Measurements from ENCODE around the gene SDR42E2.
"Not testable (repeated sequence)": the region's sequence is repeated elsewhere in the genome, so short reads cannot be mapped to it uniquely, and the experiment has no call there.

SDR42E2 gene

DNA sequence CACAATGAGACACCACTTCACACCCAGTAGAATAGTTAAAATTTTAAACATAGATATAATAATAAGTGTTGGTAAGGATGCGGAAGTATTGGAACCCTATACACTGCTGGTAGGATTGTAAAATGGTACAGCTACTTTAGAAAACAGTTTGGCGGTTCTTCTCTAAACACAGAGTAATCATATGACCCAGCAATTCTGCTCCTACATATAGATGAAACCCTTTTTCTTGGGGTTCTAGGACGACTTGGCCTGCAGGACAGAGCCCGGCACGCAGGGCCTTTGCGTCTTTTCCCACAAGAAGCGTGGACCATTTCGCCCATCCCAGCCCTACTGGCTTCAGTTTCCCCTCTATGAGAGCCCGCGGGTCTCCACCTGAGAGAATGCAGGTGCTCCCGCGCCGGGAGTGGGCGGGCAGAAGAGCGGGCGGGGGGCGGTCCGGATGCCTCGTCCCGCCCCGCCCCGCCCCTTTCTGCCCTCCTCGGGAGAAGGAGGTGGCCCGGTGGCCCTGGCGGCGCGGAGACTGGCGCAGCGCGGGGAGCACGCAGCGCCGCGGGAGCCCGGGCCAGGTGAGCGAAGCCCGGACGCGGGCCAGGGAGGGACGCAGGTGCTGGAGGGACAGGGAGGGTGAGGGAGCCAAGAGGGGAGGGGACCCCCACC, at the start of gene SDR42E2:
TSS of gene SDR42E2 (plus strand) at position 508 of the 657 bp plus-strand sequence. CDS start 3,077 bp downstream, outside the sequence.
- Histone ChIP-seq H3K4me1 (ENCODE audit: control insufficient read depth, insufficient read depth, low read length, unreplicated experiment) (no peaks in the 10 kb centered on the region), H3K27me3 (ENCODE audit: insufficient read depth, low read length) (peaks cover 48% of the 10 kb centered on the region), H3K36me3 (ENCODE audit: insufficient read depth, low read length) (no peaks in the 10 kb centered on the region), H3K79me2 (ENCODE audit: control insufficient read depth, insufficient read depth, low read length, unreplicated experiment) (no peaks in the 10 kb centered on the region), H3K27ac (ENCODE audit: low read depth, low read length) (no peak within 1 kb of the TSS), H3K4me3 (ENCODE audit: low read depth, low read length) (no peak within 1 kb of the TSS), H2AFZ (ENCODE audit: low read length, unreplicated experiment) (no peak within 1 kb of the TSS)

- Histone ChIP-seq H3K36me3 (ENCODE audit: insufficient read depth, low read length) (no peaks in the 10 kb centered on the region), H2AFZ (ENCODE audit: low read length, unreplicated experiment) (no peak overlapping the region), H3K27me3 (ENCODE audit: insufficient read depth, low read length) (peaks cover 14% of the 10 kb centered on the region), H3K4me1 (ENCODE audit: control insufficient read depth, insufficient read depth, low read length, unreplicated experiment) (no peaks in the 10 kb centered on the region), H3K79me2 (ENCODE audit: control insufficient read depth, insufficient read depth, low read length, unreplicated experiment) (no peaks in the 10 kb centered on the region), H3K4me3 (ENCODE audit: low read depth, low read length) (no peak overlapping the region), H3K27ac (ENCODE audit: low read depth, low read length) (no peak overlapping the region)
These were observed 46.1 kb upstream of the SDR42E2 start for GRCh38 chr16:22116095-22116700.

DNA sequence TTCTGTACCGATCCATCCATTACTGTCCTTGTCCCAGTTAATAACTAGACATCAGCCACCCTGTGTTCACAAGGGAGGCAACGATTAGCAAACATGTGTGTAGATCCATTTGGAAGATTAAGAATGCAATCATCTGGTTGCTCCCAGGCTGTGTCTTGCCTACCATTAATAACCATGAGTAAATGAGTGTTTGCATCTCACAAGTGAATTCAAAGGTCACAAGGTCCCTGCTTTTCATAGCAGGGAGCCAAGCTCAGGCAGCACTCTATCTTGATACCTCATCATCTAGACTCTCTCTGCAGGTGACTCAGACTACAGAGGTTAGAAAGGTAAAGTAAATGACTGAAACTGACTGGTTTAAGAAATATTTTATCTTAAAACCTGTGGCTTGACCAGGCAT, 44.7 kb upstream of the SDR42E2 start:
- H3K4me3 ChIP-seq (ENCODE audit: low read depth, low read length), result no peak overlapping the region
- H2AFZ ChIP-seq (ENCODE audit: low read length, unreplicated experiment), result no peak overlapping the region
- H3K27me3 ChIP-seq (ENCODE audit: insufficient read depth, low read length), result peaks cover 16% of the 10 kb centered on the region
- H3K27ac ChIP-seq (ENCODE audit: low read depth, low read length), result no peak overlapping the region
- no peaks in the 10 kb centered on the region for H3K4me1 ChIP-seq (ENCODE audit: control insufficient read depth, insufficient read depth, low read length, unreplicated experiment)
- no peaks in the 10 kb centered on the region for H3K79me2 ChIP-seq (ENCODE audit: control insufficient read depth, insufficient read depth, low read length, unreplicated experiment)
- no peaks in the 10 kb centered on the region for H3K36me3 ChIP-seq (ENCODE audit: insufficient read depth, low read length)

DNA sequence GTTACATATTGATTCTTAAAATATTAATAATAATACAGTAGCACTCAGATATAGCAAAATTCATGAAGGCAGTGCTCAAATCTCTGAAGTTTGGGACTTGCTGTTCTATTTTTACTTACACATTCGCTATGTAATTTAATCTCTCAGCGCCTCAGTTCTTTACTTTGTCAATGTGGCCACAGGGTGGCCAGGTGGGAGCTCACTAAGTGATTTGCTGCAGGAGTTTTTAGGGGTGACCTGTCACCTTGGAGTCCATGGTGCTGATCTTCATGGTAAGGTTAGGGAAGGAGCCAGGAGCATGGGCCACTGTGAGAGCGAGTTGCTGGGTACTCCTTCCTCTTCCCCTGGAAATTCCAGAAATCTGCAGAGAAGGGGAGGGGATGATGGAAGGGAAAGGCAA, 41.9 kb upstream of the SDR42E2 start:
- Histone ChIP-seq H3K36me3 (ENCODE audit: insufficient read depth, low read length) (no peaks in the 10 kb centered on the region), H3K4me1 (ENCODE audit: control insufficient read depth, insufficient read depth, low read length, unreplicated experiment) (no peaks in the 10 kb centered on the region), H3K79me2 (ENCODE audit: control insufficient read depth, insufficient read depth, low read length, unreplicated experiment) (no peaks in the 10 kb centered on the region), H3K27me3 (ENCODE audit: insufficient read depth, low read length) (peaks cover 12% of the 10 kb centered on the region), H3K27ac (ENCODE audit: low read depth, low read length) (no peak overlapping the region), H3K4me3 (ENCODE audit: low read depth, low read length) (no peak overlapping the region), H2AFZ (ENCODE audit: low read length, unreplicated experiment) (no peak overlapping the region)

DNA sequence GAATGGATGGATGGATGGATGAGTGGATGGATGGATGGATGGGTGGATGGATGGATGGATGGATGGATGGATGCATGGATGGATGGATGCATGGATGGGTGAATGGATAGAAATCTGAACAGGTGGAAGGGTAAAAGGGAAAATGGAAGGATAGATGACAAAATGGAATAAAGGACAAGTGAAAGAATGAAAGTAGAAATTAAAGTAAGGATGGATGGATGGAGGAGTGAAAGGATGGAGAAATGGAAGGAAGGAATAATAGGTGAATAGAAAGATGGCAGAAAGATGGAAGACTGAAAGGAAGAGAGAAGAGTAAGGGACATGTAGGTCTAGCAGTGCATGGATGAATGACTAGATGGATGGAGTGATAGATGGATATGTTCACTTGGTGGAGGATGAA, 40.1 kb upstream of the SDR42E2 start:
- Histone ChIP-seq H3K4me1 (ENCODE audit: control insufficient read depth, insufficient read depth, low read length, unreplicated experiment) (no peaks in the 10 kb centered on the region), H3K27me3 (ENCODE audit: insufficient read depth, low read length) (peaks cover 17% of the 10 kb centered on the region), H3K79me2 (ENCODE audit: control insufficient read depth, insufficient read depth, low read length, unreplicated experiment) (no peaks in the 10 kb centered on the region), H2AFZ (ENCODE audit: low read length, unreplicated experiment) (no peak overlapping the region), H3K27ac (ENCODE audit: low read depth, low read length) (no peak overlapping the region), H3K36me3 (ENCODE audit: insufficient read depth, low read length) (no peaks in the 10 kb centered on the region), H3K4me3 (ENCODE audit: low read depth, low read length) (no peak overlapping the region)

DNA sequence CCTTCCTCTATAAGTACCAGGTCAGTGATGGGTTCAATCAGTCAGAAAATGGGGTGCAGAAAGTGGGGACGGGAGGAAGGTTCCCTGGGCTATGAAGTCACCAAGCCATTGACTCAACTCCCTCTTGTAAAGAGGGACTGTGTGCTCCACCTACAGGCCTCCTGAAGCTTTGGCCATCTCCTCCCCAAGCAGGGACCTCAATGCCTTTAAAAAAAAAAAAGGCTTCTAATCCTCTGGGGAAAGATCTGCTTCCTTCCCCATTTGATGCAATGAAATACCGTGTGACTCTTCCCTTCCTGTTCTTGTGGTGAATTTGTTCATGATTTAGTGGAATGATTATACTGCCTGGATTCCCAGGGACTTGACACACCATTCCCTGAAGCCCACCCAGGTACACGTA, 39.2 kb upstream of the SDR42E2 start:
- H3K27ac ChIP-seq (ENCODE audit: low read depth, low read length), result no peak overlapping the region
- H3K4me1 ChIP-seq (ENCODE audit: control insufficient read depth, insufficient read depth, low read length, unreplicated experiment), result no peaks in the 10 kb centered on the region
- H3K4me3 ChIP-seq (ENCODE audit: low read depth, low read length), result no peak overlapping the region
- peaks cover 23% of the 10 kb centered on the region for H3K27me3 ChIP-seq (ENCODE audit: insufficient read depth, low read length)
- no peak overlapping the region for H2AFZ ChIP-seq (ENCODE audit: low read length, unreplicated experiment)
- H3K36me3 ChIP-seq (ENCODE audit: insufficient read depth, low read length), result no peaks in the 10 kb centered on the region
- no peaks in the 10 kb centered on the region for H3K79me2 ChIP-seq (ENCODE audit: control insufficient read depth, insufficient read depth, low read length, unreplicated experiment)

- H3K4me3 ChIP-seq (ENCODE audit: low read depth, low read length), result no peak overlapping the region
- no peaks in the 10 kb centered on the region for H3K79me2 ChIP-seq (ENCODE audit: control insufficient read depth, insufficient read depth, low read length, unreplicated experiment)
- H3K36me3 ChIP-seq (ENCODE audit: insufficient read depth, low read length), result no peaks in the 10 kb centered on the region
- no peaks in the 10 kb centered on the region for H3K4me1 ChIP-seq (ENCODE audit: control insufficient read depth, insufficient read depth, low read length, unreplicated experiment)
- no peak overlapping the region for H2AFZ ChIP-seq (ENCODE audit: low read length, unreplicated experiment)
- H3K27ac ChIP-seq (ENCODE audit: low read depth, low read length), result no peak overlapping the region
- peaks cover 23% of the 10 kb centered on the region for H3K27me3 ChIP-seq (ENCODE audit: insufficient read depth, low read length)
These were observed 38.4 kb upstream of the SDR42E2 start for GRCh38 chr16:22123759-22124490.

DNA sequence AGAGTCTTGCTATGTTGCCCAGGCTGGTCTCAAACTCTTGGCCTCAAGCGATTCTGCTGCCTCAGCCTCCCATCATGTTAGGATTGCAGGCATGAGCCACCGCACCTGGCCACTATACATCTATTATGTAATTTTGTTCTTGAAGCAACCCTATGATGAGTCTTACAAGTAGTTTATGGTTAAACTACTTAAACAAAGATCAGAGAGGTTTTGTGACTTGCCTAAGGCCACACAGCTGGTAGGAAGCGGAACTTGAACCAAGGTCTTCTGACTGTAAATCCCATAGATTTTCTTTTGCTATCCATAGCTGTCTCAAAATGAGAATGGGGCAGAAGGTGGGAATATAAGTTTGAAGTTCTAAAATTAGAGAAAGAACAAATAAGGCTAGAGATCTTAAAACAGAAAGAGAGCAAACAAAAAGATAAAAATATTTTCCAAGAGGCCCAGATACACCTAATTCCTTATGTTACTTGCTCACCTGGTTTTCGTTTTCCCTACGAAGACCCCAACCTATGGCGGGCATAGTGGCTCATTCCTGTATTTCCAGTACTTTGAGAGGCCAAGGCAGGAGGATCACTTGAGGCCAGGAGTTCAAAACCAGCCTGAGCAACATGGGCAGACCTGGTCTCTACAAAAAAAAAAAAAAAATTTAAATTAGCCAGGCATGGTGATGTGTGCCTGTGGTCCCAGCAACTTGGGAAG, 37.6 kb upstream of the SDR42E2 start:
- H3K4me3 ChIP-seq (ENCODE audit: low read depth, low read length), result no peak overlapping the region
- H2AFZ ChIP-seq (ENCODE audit: low read length, unreplicated experiment), result no peak overlapping the region
- H3K27ac ChIP-seq (ENCODE audit: low read depth, low read length), result no peak overlapping the region
- H3K4me1 ChIP-seq (ENCODE audit: control insufficient read depth, insufficient read depth, low read length, unreplicated experiment), result no peaks in the 10 kb centered on the region
- H3K36me3 ChIP-seq (ENCODE audit: insufficient read depth, low read length), result no peaks in the 10 kb centered on the region
- H3K27me3 ChIP-seq (ENCODE audit: insufficient read depth, low read length), result peaks cover 23% of the 10 kb centered on the region
- no peaks in the 10 kb centered on the region for H3K79me2 ChIP-seq (ENCODE audit: control insufficient read depth, insufficient read depth, low read length, unreplicated experiment)

- Histone ChIP-seq H3K36me3 (ENCODE audit: insufficient read depth, low read length) (no peaks in the 10 kb centered on the region), H3K79me2 (ENCODE audit: control insufficient read depth, insufficient read depth, low read length, unreplicated experiment) (no peaks in the 10 kb centered on the region), H2AFZ (ENCODE audit: low read length, unreplicated experiment) (no peak overlapping the region), H3K27ac (ENCODE audit: low read depth, low read length) (no peak overlapping the region), H3K27me3 (ENCODE audit: insufficient read depth, low read length) (peaks cover 20% of the 10 kb centered on the region), H3K4me1 (ENCODE audit: control insufficient read depth, insufficient read depth, low read length, unreplicated experiment) (no peaks in the 10 kb centered on the region), H3K4me3 (ENCODE audit: low read depth, low read length) (0 out of 2 replicates have a peak overlapping the region, but pooled peaks have one; percentile 6)
These were observed 36.2 kb upstream of the SDR42E2 start for GRCh38 chr16:22126037-22126558.

DNA sequence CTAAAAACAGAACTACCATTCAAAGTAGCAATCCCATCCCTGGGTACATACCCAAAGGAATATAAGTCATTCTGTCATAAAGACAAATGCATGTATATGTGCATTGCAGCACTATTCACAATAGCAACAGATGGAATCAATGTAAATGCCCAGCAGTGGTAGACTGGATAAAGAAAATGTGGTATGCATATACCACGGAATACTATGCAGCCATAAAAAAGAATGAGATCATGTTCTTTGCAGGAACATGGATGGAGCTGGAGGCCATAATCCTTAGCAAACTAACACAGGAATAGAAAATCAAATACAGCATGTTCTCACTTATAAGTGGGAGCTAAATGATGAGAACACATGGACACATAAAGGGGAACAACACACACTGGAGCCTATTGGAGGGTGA, 33.8 kb upstream of the SDR42E2 start:
- H3K4me3 ChIP-seq (ENCODE audit: low read depth, low read length); H3K79me2 ChIP-seq (ENCODE audit: control insufficient read depth, insufficient read depth, low read length, unreplicated experiment); H3K36me3 ChIP-seq (ENCODE audit: insufficient read depth, low read length); H3K27ac ChIP-seq (ENCODE audit: low read depth, low read length); H2AFZ ChIP-seq (ENCODE audit: low read length, unreplicated experiment); H3K4me1 ChIP-seq (ENCODE audit: control insufficient read depth, insufficient read depth, low read length, unreplicated experiment): not testable (repeated sequence)
- H3K27me3 ChIP-seq (ENCODE audit: insufficient read depth, low read length), result peaks cover 13% of the 10 kb centered on the region; the same call in 1 of the 2 replicates
